ENCODE data around the gene PGBD4. TPM values are rescaled to one million over a fixed set of nuclear protein-coding genes. Genes with fewer than 3 reads are reported as not detected.

PGBD4 gene
- total and polyA plus RNA-seq, 2 of the 13 experiments (the other 11 are each of a cell fraction or from before 2014, with no cell fraction given), result 1.4 to 1.7 TPM

- in situ Hi-C loops (cut with HindIII; ENCODE audit: extremely low pct_ligation_motif_present, low pct_unique_long_range_greater_than_20kb), result no loop called here
- ATAC-seq (no peak), DNase-seq (ENCODE audit: low spot score) (no peak), FAIRE-seq (no peak)
- H3K4me3 ChIP-seq (replicated peaks in 1 of 3; ENCODE audit: insufficient read depth in 1 of 3, low read depth in 2 of 3, low read length in 3 of 3), result no peak overlapping the region
- no peak overlapping the region for H2AFZ ChIP-seq (ENCODE audit: low read length)
- H3K4me2 ChIP-seq (ENCODE audit: low read depth, low read length), result no peak overlapping the region
- no peaks in the 10 kb centered on the region for H3K79me2 ChIP-seq (ENCODE audit: insufficient read depth, low read length)
- H4K20me1 ChIP-seq (ENCODE audit: insufficient read depth, low read length), result no peaks in the 10 kb centered on the region
- no peaks in the 10 kb centered on the region for H3K27me3 ChIP-seq (ENCODE audit: control insufficient read depth in 1 of 2, insufficient read depth in 2 of 2, low read length in 2 of 2)
- H3K9ac ChIP-seq (ENCODE audit: insufficient read depth, low read depth, low read length), result no peak overlapping the region
- H3K4me1 ChIP-seq (ENCODE audit: insufficient read depth, low read length), result no peaks in the 10 kb centered on the region
- TF ChIP-seq ZNF83 (CRISPR knock-in tag; IDR thresholded peaks at IDR 0.05; ENCODE audit: borderline replicate concordance) (no peak), GPN1 (CRISPR knock-in tag; IDR thresholded peaks at IDR 0.05; ENCODE audit: borderline replicate concordance) (no peak), ZNF761 (CRISPR knock-in tag; conservative IDR thresholded peaks at IDR 0.05) (no peak), DZIP1 (CRISPR knock-in tag; IDR thresholded peaks at IDR 0.05) (no peak), REST (IDR thresholded peaks at IDR 0.05; ENCODE audit: borderline replicate concordance in 1 of 2, low read depth in 1 of 2, low read length in 2 of 2) (no peak), ZBTB1 (CRISPR knock-in tag; IDR thresholded peaks at IDR 0.05; ENCODE audit: borderline replicate concordance) (no peak), ZMYM4 (CRISPR knock-in tag; IDR thresholded peaks at IDR 0.05) (no peak), FOXO1 (CRISPR knock-in tag; IDR thresholded peaks at IDR 0.05) (no peak), RNF2 (conservative IDR thresholded peaks at IDR 0.05; ENCODE audit: low read depth) (no peak), ZFP62 (CRISPR knock-in tag; IDR thresholded peaks at IDR 0.05) (no peak), RBM39 (IDR thresholded peaks at IDR 0.05; ENCODE audit: low read depth, low read length, poor library complexity, severe bottlenecking) (no peak), ZNF383 (CRISPR knock-in tag; IDR thresholded peaks at IDR 0.05; ENCODE audit: borderline replicate concordance) (no peak)
- intact Hi-C loops (cut with micrococcal nuclease; ENCODE audit: unreplicated experiment), result no loop called here
- no peaks in the 10 kb centered on the region for H3K9me3 ChIP-seq (ENCODE audit: low read length)
- WGBS (ENCODE audit: low lambda C conversion rate), result 73% methylated on average over 6 of the region's 6 CpGs
- ChIA-PET POLR2A (no interaction called here), CTCF (ENCODE audit: low intra/inter-chr PET ratio, low total read pairs) (no interaction called here)
- H3K36me3 ChIP-seq (replicated peaks in 1 of 2; ENCODE audit: control insufficient read depth in 1 of 2, insufficient read depth in 2 of 2, low read length in 2 of 2), result peaks cover 5 to 31% of the 10 kb centered on the region in 2 experiments; a peak in 3 of 5 replicates
- BruUV-seq (replicated peaks), result no TSS peak
- H3K27ac ChIP-seq (ENCODE audit: extremely low read length, insufficient read depth, low read length), result no peak overlapping the region
Observed at GRCh38 chr15:34147371-34148140, 45.7 kb downstream of the PGBD4 start.

Data from HepG2 (cell line).